Measurements from ENCODE around the gene FOSL2. TPM values are rescaled to one million over a fixed set of nuclear protein-coding genes. Genes with fewer than 3 reads are reported as not detected.

The FOSL2 gene
- total RNA-seq, 1 donor from 2014 or later = 74.9 TPM

DNA sequence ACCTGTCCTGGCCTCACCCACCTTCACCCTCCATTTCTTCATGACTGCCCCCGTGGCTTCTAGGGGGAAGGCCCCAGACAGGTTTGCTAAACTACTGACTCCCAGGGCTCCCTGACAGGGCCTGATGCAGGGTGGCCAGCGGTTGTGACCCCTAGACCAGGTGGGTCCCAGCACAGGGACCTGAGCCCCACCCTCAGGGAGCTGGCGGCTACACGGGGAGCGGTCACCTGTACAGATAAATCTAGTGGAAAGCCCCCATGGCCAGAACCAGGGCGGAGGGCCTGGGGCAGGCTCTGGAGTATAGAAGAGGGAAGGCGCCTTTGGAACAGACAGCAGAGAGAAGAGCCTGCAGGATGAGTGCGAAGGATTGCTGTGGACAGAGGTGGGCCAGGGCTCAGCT, 60.7 kb downstream of the FOSL2 start:
- no peaks in the 10 kb centered on the region for H3K27me3 ChIP-seq (ENCODE audit: low read depth)
- TF ChIP-seq, protein P1, sequence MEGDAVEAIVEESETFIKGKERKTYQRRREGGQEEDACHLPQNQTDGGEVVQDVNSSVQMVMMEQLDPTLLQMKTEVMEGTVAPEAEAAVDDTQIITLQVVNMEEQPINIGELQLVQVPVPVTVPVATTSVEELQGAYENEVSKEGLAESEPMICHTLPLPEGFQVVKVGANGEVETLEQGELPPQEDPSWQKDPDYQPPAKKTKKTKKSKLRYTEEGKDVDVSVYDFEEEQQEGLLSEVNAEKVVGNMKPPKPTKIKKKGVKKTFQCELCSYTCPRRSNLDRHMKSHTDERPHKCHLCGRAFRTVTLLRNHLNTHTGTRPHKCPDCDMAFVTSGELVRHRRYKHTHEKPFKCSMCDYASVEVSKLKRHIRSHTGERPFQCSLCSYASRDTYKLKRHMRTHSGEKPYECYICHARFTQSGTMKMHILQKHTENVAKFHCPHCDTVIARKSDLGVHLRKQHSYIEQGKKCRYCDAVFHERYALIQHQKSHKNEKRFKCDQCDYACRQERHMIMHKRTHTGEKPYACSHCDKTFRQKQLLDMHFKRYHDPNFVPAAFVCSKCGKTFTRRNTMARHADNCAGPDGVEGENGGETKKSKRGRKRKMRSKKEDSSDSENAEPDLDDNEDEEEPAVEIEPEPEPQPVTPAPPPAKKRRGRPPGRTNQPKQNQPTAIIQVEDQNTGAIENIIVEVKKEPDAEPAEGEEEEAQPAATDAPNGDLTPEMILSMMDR (IDR thresholded peaks at IDR 0.05) = no peak
- no peak overlapping the region for H3K4me3 ChIP-seq
- peaks cover 17% of the 10 kb centered on the region for H3K4me1 ChIP-seq
- no peaks in the 10 kb centered on the region for H3K9me3 ChIP-seq
- H3K36me3 ChIP-seq = no peaks in the 10 kb centered on the region
- ATAC-seq (no peak), DNase-seq (no peak)
- no peak overlapping the region for H3K27ac ChIP-seq
- intact Hi-C loops (cut with DNase I) = loop anchor here (10.0 kb wide), 1 partner anchor 749 kb away; no protein-coding TSS in a partner anchor

DNA sequence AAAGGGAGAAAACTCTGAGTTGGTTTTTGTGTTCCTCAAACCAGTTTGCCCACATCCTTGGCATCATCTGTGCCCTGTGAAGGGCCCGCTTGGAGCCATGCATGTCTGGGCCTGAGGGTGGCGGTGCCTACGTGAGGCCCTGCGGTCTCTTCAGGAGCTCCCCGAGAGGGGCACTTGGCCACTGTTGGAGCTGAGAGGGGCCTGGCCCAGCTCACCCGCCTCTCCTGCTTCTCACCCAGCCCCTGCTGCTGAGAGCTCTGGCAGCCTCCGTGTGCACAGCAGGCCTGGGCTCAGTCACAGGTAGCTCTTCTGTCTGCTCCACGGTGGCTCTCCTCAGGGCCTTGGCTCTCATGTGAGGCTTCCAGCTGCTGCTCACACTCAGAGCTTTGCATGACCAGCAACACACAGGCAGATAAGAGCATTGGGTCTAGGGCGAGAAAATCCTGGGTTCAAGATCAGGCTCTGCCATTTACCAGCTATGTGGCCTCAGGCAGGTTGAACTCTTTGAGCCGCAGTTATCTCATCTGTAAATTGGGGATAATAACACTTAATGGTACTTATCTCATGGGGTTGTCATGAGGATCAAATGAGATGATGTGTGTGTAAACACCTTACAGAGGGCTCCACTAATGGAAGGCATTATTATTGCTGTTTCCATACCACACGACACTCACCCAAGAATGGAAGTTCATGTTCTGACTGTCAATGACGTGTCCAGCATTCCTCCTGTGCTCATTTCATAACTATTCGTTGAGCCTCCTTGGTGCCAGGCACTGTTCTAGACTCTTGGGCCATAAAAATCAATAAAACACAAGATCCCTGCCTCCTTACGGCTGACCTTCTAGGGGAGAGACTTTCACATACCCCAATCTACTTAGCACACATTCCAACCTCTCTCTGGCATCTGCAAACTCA, 61.6 kb downstream of the FOSL2 start:
- H3K4me1 ChIP-seq = peaks cover 8% of the 10 kb centered on the region
- no peaks in the 10 kb centered on the region for H3K36me3 ChIP-seq
- H3K27ac ChIP-seq = no peak overlapping the region
- TF ChIP-seq, protein P1 (IDR thresholded peaks at IDR 0.05) = no peak
- no peak overlapping the region for H3K4me3 ChIP-seq
- intact Hi-C loops (cut with DNase I) = loop anchor here (10.0 kb wide), 1 partner anchor 749 kb away; no protein-coding TSS in a partner anchor
- DNase-seq (no peak), ATAC-seq (peak; percentile 34 to 52)
- no peaks in the 10 kb centered on the region for H3K9me3 ChIP-seq
- H3K27me3 ChIP-seq (ENCODE audit: low read depth) = no peaks in the 10 kb centered on the region

DNA sequence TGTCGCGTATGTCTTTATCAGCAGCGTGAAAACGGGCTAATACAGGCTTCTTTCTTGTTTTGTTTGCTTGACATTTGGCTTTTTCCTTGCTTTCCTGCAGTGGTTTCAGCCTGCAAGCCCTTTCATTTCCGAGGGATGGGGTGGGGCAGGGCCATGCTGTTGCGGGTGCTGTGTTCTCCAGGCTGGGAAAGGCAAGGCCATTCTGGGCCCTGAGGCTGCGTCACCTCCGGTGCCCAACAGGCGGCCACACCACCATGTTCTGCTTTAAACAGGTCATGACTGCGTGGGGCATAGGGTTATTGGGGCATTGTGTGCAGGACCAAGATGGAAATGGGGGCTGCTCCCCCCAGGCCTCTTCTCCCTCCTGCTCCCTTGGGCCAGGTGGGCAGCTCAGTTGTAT, 64.6 kb downstream of the FOSL2 start:
- no peaks in the 10 kb centered on the region for H3K36me3 ChIP-seq
- TF ChIP-seq, protein P1 (IDR thresholded peaks at IDR 0.05) = no peak
- no peaks in the 10 kb centered on the region for H3K4me1 ChIP-seq
- H3K27me3 ChIP-seq (ENCODE audit: low read depth) = no peaks in the 10 kb centered on the region
- no peak overlapping the region for H3K27ac ChIP-seq
- no peak for ATAC-seq
- no peak overlapping the region for H3K4me3 ChIP-seq
- H3K9me3 ChIP-seq = no peaks in the 10 kb centered on the region
- intact Hi-C loops (cut with DNase I) = loop anchor here (10.0 kb wide), 1 partner anchor 752 kb away; no protein-coding TSS in a partner anchor
- no peak for DNase-seq

DNA sequence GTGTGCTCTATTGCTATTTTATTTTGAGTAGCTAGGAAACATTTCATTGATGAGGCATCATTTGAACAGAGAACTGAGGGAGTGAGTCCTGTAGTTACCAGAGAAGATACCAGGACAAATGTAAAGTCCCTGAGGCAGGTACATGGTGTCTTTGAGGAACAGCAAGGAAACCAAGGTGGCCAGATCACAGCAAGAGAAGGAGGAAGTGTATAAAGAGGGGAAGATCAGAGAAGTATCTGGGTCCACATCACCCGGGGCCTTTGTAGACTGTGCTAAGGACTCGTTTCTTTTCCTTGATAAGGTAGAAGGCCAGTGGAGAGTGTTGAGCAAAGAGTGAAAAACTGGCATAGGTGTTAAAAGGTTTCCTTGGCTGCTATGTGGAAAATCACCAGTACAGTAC, 68.4 kb downstream of the FOSL2 start:
- H3K36me3 ChIP-seq = no peaks in the 10 kb centered on the region
- H3K27ac ChIP-seq = no peak overlapping the region
- H3K27me3 ChIP-seq (ENCODE audit: low read depth) = no peaks in the 10 kb centered on the region
- intact Hi-C loops (cut with DNase I) = no loop called here
- no peaks in the 10 kb centered on the region for H3K4me1 ChIP-seq
- DNase-seq (no peak), ATAC-seq (no peak)
- TF ChIP-seq, protein P1 (IDR thresholded peaks at IDR 0.05) = no peak
- no peak overlapping the region for H3K4me3 ChIP-seq
- no peaks in the 10 kb centered on the region for H3K9me3 ChIP-seq

DNA sequence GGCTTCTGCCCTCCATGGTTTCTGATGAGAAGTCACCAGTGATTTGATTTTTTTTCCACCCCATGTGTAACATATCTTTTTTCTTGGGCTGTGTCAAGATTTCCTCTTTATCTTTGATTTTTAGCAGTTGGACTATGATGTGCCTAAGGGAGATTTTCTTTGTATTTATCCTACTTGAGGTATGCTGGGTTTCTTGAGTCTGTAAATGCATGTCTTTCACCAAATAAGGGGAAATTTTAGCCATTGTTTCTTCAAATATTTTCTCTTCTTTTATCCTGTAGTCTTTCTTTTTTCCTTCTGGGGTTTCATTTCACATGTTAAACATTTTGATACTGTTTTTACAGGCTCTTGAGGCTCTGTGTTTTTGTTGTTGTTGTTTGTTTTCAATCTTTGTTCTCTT, 69.5 kb downstream of the FOSL2 start:
- DNase-seq = no peak

More for the DNA sequence above, 69.5 kb downstream of the FOSL2 start:
- no peak for ATAC-seq
- Histone ChIP-seq H3K36me3 (no peaks in the 10 kb centered on the region), H3K27ac (no peak overlapping the region), H3K27me3 (ENCODE audit: low read depth) (no peaks in the 10 kb centered on the region), H3K4me1 (no peaks in the 10 kb centered on the region), H3K4me3 (no peak overlapping the region), H3K9me3 (no peaks in the 10 kb centered on the region)
- TF ChIP-seq, protein P1 (IDR thresholded peaks at IDR 0.05) = no peak
- intact Hi-C loops (cut with DNase I) = no loop called here

Data from lower lobe of right lung (tissue), 2 donors.